Retinal pigment epithelial cell (primary cell): ENCODE results near the gene RSU1.

Experiments used
- DNase-seq: peaks from one replicate; pipeline ENCODE4 v3.0.0-alpha.2; 2010; ENCODE audit warnings: low read depth
- H3K4me3 ChIP-seq: 2 replicates; pipeline ENCODE4 v1.5.1; 2011; ENCODE audit warnings: mild to moderate bottlenecking, low read length, control low read depth, moderate library complexity
- CTCF ChIP-seq: conservative IDR thresholded peaks from 2 replicates; pipeline ENCODE4 v1.5.1; 2011; ENCODE audit warnings: low read depth, low read length, control low read depth, inconsistent platforms

The RSU1 gene

GRCh38 chr10:16689696-16690095, 127.5 kb downstream of the RSU1 start:
- H3K4me3 ChIP-seq, result no peak overlapping the region
- TF ChIP-seq CTCF, result no peak
- DNase-seq, result no peak

GRCh38 chr10:16689227-16689626, 128.0 kb downstream of the RSU1 start:
- TF ChIP-seq CTCF, result no peak

GRCh38 chr10:16686054-16686902, 130.9 kb downstream of the RSU1 start:
- no peak for TF ChIP-seq CTCF
- no peak for DNase-seq
- H3K4me3 ChIP-seq, result no peak overlapping the region

More at GRCh38 chr10:16689227-16689626, 128.0 kb downstream of the RSU1 start:
- no peak for DNase-seq
- no peak overlapping the region for H3K4me3 ChIP-seq

- no peak overlapping the region for H3K4me3 ChIP-seq
- no peak for TF ChIP-seq CTCF
- DNase-seq, result no peak
Observed at GRCh38 chr10:16685551-16685950, 131.7 kb downstream of the RSU1 start.

GRCh38 chr10:16681521-16681920, 135.7 kb downstream of the RSU1 start:
- DNase-seq, result no peak
- TF ChIP-seq CTCF, result no peak
- H3K4me3 ChIP-seq, result no peak overlapping the region

GRCh38 chr10:16679511-16679910, 137.7 kb downstream of the RSU1 start:
- H3K4me3 ChIP-seq, result no peak overlapping the region
- TF ChIP-seq CTCF, result no peak
- DNase-seq, result no peak

- no peak overlapping the region for H3K4me3 ChIP-seq
- DNase-seq, result no peak
- TF ChIP-seq CTCF, result no peak
Observed at GRCh38 chr10:16675334-16675733, 141.9 kb downstream of the RSU1 start.
